HG03457 (cell line): ENCODE data around the gene RIC1.
"Not testable (repeated sequence)": the region's sequence is repeated elsewhere in the genome, so short reads cannot be mapped to it uniquely, and the experiment has no call there.

Experiments used
- ATAC-seq: cut with Tn5 transposase; IDR thresholded peaks from one replicate; pipeline ENCODE4 v1.9.1; 2021; ENCODE audit warnings: moderate number of reproducible peaks; ENCODE audit not compliant: unreplicated experiment

Gene RIC1

GRCh38 chr9:5719100-5719926, 90.4 kb downstream of the RIC1 start:
- no peak for ATAC-seq

GRCh38 chr9:5720151-5720550, 91.2 kb downstream of the RIC1 start:
- ATAC-seq = no peak

- no peak for ATAC-seq
These were observed 92.6 kb downstream of the RIC1 start for GRCh38 chr9:5721279-5722087.

- not testable (repeated sequence) for ATAC-seq
These were observed 93.8 kb downstream of the RIC1 start for GRCh38 chr9:5722679-5723078.

GRCh38 chr9:5735072-5735471, 106.2 kb downstream of the RIC1 start:
- no peak for ATAC-seq

- no peak for ATAC-seq
These were observed 107.8 kb downstream of the RIC1 start for GRCh38 chr9:5736563-5737346.

GRCh38 chr9:5743109-5743508, 114.2 kb downstream of the RIC1 start:
- no peak for ATAC-seq

- no peak for ATAC-seq
These were observed 119.5 kb downstream of the RIC1 start for GRCh38 chr9:5748438-5748837.

- no peak for ATAC-seq
These were observed 120.4 kb downstream of the RIC1 start for GRCh38 chr9:5749306-5749705.

GRCh38 chr9:5750569-5750968, 121.7 kb downstream of the RIC1 start:
- no peak for ATAC-seq

- ATAC-seq = no peak
These were observed 127.7 kb downstream of the RIC1 start for GRCh38 chr9:5756633-5757032.

- no peak for ATAC-seq
These were observed 131.4 kb downstream of the RIC1 start for GRCh38 chr9:5760338-5760737.

GRCh38 chr9:5762421-5762820, 133.5 kb downstream of the RIC1 start:
- no peak for ATAC-seq

GRCh38 chr9:5764130-5764868, 135.4 kb downstream of the RIC1 start:
- peak; percentile 81 for ATAC-seq

- no peak for ATAC-seq
These were observed 139.3 kb downstream of the RIC1 start for GRCh38 chr9:5767968-5768932.

GRCh38 chr9:5773324-5773999, 144.6 kb downstream of the RIC1 start:
- no peak for ATAC-seq

- no peak for ATAC-seq
These were observed 149.9 kb downstream of the RIC1 start for GRCh38 chr9:5778805-5779204.

GRCh38 chr9:5779705-5780218, 150.9 kb downstream of the RIC1 start:
- ATAC-seq = not testable (repeated sequence)

GRCh38 chr9:5783420-5783819, 154.5 kb downstream of the RIC1 start:
- ATAC-seq = not testable (repeated sequence)
